ENCODE data around the gene ITGB8.

Gene ITGB8

GRCh38 chr7:20459419-20459818 is 128.7 kb downstream of the ITGB8 start:
- DNase-seq (ENCODE audit: low read depth in 2 of 3, low spot score in 1 of 3), result no peak

GRCh38 chr7:20464891-20465290 is 134.2 kb downstream of the ITGB8 start:
- DNase-seq (ENCODE audit: low read depth in 2 of 3, low spot score in 1 of 3), result no peak
